Ecto neural progenitor cell (in vitro differentiated cells): Measurements from ENCODE around the gene DCDC2.
"Not testable (repeated sequence)": the region's sequence is repeated elsewhere in the genome, so short reads cannot be mapped to it uniquely, and the experiment has no call there.

Experiments used
- DNase-seq: peaks from one replicate; pipeline ENCODE4 v3.0.0-alpha.2; 2018; ENCODE audit warnings: low spot score

DCDC2 gene

DNA sequence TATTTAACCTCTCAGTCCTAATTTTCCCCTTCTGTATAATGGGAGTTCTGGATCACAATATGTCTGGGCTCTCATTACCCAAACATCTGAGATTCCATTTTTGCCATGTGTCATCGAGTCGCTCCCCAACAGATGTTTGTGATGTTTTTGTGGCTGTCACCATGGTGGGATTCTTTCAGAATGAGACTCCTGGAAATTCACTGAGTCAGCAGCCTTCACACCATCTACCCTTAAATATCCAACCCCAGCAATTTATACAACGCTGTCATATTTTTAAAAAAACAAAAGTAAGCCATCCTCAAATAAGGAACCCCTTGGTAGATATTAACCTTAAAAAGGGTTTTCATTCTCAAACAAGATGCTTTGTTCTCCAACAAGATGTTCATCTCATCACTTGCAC, 211.0 kb downstream of the DCDC2 start:
- no peak for DNase-seq

GRCh38 chr6:24145690-24146131, 212.1 kb downstream of the DCDC2 start:
- DNase-seq, result no peak

- not testable (repeated sequence) for DNase-seq
Observed at GRCh38 chr6:24142733-24143132, 215.1 kb downstream of the DCDC2 start.

DNA sequence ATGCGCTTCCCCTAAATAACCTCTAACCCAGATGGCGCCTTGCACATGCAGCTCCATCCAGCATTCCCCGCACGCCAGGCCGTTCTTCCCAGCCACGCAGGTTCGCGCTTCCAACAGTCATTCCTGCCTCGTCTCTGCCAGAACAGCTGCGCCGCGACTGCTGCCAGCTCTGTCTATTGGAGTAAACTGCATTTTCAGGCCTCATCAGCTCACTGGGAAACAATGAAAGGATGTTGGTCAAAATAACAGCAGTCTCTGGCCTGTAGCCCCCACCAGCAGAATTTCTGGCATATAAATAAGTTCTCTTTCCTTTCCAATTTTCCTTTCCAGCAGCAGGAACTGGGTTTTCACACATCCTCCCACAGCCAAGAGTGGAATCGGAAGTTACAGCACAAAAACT, 217.3 kb downstream of the DCDC2 start:
- DNase-seq, result no peak

DNA sequence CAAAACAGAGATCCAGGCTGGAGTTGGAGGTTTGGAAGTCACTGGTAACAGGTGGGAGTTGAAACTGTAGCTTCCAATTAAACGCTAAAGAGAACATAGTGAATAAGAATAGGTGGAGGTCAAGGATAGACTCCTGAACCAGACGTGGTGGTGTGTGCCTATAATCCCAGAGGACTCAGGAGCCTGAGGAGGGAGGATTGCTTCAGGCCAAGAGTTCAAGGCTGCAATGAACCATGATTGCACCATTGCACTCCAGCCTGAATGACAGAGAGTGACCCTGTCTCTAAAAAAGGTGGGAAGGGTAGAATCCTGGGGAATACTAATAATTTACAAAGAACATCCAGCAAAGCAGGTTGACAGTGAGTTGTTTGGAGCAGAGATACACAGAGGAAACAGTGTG, 218.2 kb downstream of the DCDC2 start:
- no peak for DNase-seq

GRCh38 chr6:24139080-24139479, 218.8 kb downstream of the DCDC2 start:
- no peak for DNase-seq

DNA sequence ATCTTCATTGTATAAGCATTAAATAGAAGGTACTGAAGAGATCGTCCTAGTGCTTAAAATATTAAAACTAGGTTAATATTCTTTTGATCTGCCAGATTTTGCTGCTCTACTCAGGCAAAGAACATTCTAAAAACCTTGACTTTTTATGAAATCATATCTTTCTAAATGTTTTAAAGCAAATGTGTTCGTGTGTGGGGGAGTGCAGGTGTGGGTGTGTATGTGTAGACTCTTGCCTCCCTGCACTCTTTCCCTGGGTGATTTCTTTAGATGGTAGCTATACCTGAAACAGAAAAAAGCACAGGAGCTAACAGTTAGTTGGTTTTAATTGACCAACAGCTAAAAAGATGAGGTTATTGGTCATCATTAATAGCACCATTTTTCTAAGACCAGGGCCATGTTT, 226.1 kb downstream of the DCDC2 start:
- DNase-seq, result no peak

- no peak for DNase-seq
Observed at GRCh38 chr6:24127316-24127715, 230.5 kb downstream of the DCDC2 start.

DNA sequence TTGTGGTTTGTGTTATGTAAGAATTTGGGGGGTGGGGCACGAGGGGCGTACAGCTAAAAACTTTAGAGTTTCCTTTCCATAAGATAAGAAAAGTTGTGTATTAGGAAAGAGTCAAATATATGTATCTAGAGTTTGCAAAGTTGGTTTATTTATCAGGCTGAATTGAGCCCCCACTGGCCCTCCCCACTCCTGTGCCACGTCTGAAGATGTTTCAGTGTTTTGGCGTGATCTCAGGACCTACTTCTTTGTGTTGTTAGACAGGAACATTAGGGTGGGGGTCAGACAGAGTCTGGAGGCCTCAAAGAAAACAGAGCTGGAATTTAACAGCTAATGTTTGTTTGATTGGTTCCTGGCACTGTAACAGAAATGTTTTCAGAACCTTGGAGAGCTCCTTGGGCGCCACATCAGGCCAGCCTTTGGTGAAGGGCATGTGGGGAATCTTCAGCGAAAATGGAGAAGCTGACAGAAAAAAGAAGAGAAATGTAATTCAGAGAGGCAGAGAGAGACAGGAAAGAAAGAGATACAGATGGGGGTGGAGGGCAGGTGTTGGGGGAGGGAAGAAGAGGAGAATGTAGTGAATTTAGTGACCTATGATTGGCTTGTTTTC, 231.2 kb downstream of the DCDC2 start:
- peak; percentile 78 for DNase-seq

GRCh38 chr6:24125980-24126379, 231.9 kb downstream of the DCDC2 start, which contains the start of gene NRSN1:
Gene NRSN1 (plus strand): TSS chr6:24126215. CDS start chr6:24134328, 8,113 bp downstream.
- DNase-seq, result peak; percentile 91

DNA sequence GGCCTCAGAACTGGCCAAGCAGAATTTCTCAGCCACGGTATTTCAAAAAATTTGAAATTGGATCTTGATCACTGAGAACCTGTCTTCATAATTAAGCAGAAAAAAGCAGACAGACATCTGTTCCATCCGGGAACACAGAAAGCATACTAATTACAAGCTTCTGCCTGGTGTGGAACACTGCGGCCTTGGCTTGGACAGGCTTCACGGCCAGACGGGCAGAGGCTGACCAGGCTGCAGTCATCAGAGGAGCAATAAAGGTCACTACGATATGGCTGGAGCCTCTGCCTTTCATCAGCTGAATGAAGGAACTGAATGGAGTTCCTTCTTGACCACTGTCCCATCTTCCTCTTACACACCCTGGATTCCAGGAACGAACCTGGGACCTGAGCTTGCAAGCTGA, 235.7 kb downstream of the DCDC2 start:
- no peak for DNase-seq
